HG03354 (cell line): ENCODE measurements around the gene CDH18.

Experiments
- ATAC-seq: cut with Tn5 transposase; IDR thresholded peaks from one replicate; pipeline ENCODE4 v1.9.1; 2021; ENCODE audit warnings: mild to moderate bottlenecking; ENCODE audit not compliant: unreplicated experiment, poor library complexity, severe bottlenecking

Gene CDH18

GRCh38 chr5:19930451-19930850 lies 57.5 kb downstream of the CDH18 start:
- ATAC-seq = no peak

- ATAC-seq = no peak
Measured at GRCh38 chr5:19928562-19929421, 59.2 kb downstream of the CDH18 start.

- no peak for ATAC-seq
Measured at GRCh38 chr5:19927919-19928318, 60.1 kb downstream of the CDH18 start.

- ATAC-seq = no peak
Measured at GRCh38 chr5:19927170-19927569, 60.8 kb downstream of the CDH18 start.

- ATAC-seq = no peak
Measured at GRCh38 chr5:19923742-19924141, 64.3 kb downstream of the CDH18 start.

GRCh38 chr5:19920761-19921160 lies 67.2 kb downstream of the CDH18 start:
- ATAC-seq = no peak

- no peak for ATAC-seq
Measured at GRCh38 chr5:19918780-19919179, 69.2 kb downstream of the CDH18 start.

GRCh38 chr5:19917588-19918122 lies 70.3 kb downstream of the CDH18 start:
- no peak for ATAC-seq

- ATAC-seq = no peak
Measured at GRCh38 chr5:19910136-19910535, 77.9 kb downstream of the CDH18 start.

GRCh38 chr5:19904766-19905165 lies 83.2 kb downstream of the CDH18 start:
- no peak for ATAC-seq

- no peak for ATAC-seq
Measured at GRCh38 chr5:19903611-19904010, 84.4 kb downstream of the CDH18 start.

GRCh38 chr5:19902316-19902934 lies 85.6 kb downstream of the CDH18 start:
- no peak for ATAC-seq

- ATAC-seq = no peak
Measured at GRCh38 chr5:19900269-19900668, 87.7 kb downstream of the CDH18 start.

- no peak for ATAC-seq
Measured at GRCh38 chr5:19891658-19892057, 96.3 kb downstream of the CDH18 start.

- no peak for ATAC-seq
Measured at GRCh38 chr5:19886123-19886917, 101.7 kb downstream of the CDH18 start.

- no peak for ATAC-seq
Measured at GRCh38 chr5:19885040-19885824, 102.8 kb downstream of the CDH18 start.

GRCh38 chr5:19880859-19881436 lies 107.1 kb downstream of the CDH18 start:
- ATAC-seq = no peak

GRCh38 chr5:19880458-19880857 lies 107.5 kb downstream of the CDH18 start:
- no peak for ATAC-seq

GRCh38 chr5:19874811-19875210 lies 113.2 kb downstream of the CDH18 start:
- no peak for ATAC-seq
